Mucosa of rectum (tissue), 2 donors: ENCODE results near the gene RAMP3.
"Not testable (repeated sequence)": the region's sequence is repeated elsewhere in the genome, so short reads cannot be mapped to it uniquely, and the experiment has no call there.

ENCODE experiments used
- H3K27ac ChIP-seq, 2 donors: one replicate each; pipeline ENCODE4 v1.7.0; 2013; ENCODE audit warnings: inconsistent platforms in 2 of 2, low read depth in 2 of 2, low read length in 2 of 2
- H3K27me3 ChIP-seq, 2 donors: one replicate each; pipeline ENCODE4 v1.7.0; 2013; ENCODE audit warnings: low read length in 2 of 2; ENCODE audit not compliant: control insufficient read depth in 2 of 2, insufficient read depth in 2 of 2
- H3K36me3 ChIP-seq, 2 donors: one replicate each; pipeline ENCODE4 v1.7.0; 2013; ENCODE audit warnings: low read length in 2 of 2; ENCODE audit not compliant: control insufficient read depth in 2 of 2, insufficient read depth in 2 of 2
- H3K4me1 ChIP-seq, 2 donors: one replicate each; pipeline ENCODE4 v1.7.0; 2013; ENCODE audit warnings: low read length in 2 of 2, mild to moderate bottlenecking in 1 of 2; ENCODE audit not compliant: control insufficient read depth in 2 of 2, insufficient read depth in 2 of 2
- H3K4me3 ChIP-seq, 2 donors: one replicate each; pipeline ENCODE4 v1.7.0; 2013; ENCODE audit warnings: low read length in 2 of 2
- H3K9ac ChIP-seq, 2 donors: one replicate each; pipeline ENCODE4 v1.7.0; 2013; ENCODE audit warnings: low read length in 2 of 2, low read depth in 1 of 2, mild to moderate bottlenecking in 1 of 2
- H3K9me3 ChIP-seq, 2 donors: one replicate each; pipeline ENCODE4 v1.7.0; 2013; ENCODE audit warnings: low read length in 2 of 2; ENCODE audit not compliant: control insufficient read depth in 2 of 2
- donor health status: healthy.
- donor health status: Normal muscosa, but diverticular disease.

RAMP3 gene

GRCh38 chr7:45163692-45164052 lies 6.1 kb downstream of the RAMP3 start:
- Histone ChIP-seq H3K4me3 (no peak overlapping the region), H3K27ac (no peak overlapping the region)

GRCh38 chr7:45164271-45164670 lies 6.7 kb downstream of the RAMP3 start:
- H3K9ac ChIP-seq, H3K27me3 ChIP-seq, H3K36me3 ChIP-seq, H3K4me1 ChIP-seq, H3K4me3 ChIP-seq, H3K9me3 ChIP-seq, H3K27ac ChIP-seq: not testable (repeated sequence)

More at GRCh38 chr7:45163692-45164052, 6.1 kb downstream of the RAMP3 start:
- no peaks in the 10 kb centered on the region for H3K36me3 ChIP-seq
- H3K9ac ChIP-seq, result no peak overlapping the region
- no peaks in the 10 kb centered on the region for H3K4me1 ChIP-seq
- H3K9me3 ChIP-seq, result no peaks in the 10 kb centered on the region
- peaks cover 4 to 7% of the 10 kb centered on the region in 2 donors for H3K27me3 ChIP-seq

- Histone ChIP-seq H3K36me3 (no peaks in the 10 kb centered on the region), H3K4me3 (no peak overlapping the region), H3K27ac (no peak overlapping the region), H3K9me3 (no peaks in the 10 kb centered on the region), H3K4me1 (no peaks in the 10 kb centered on the region), H3K9ac (no peak overlapping the region), H3K27me3 (no peaks in the 10 kb centered on the region)
These were observed 8.3 kb downstream of the RAMP3 start for GRCh38 chr7:45165857-45166256.

- no peaks in the 10 kb centered on the region for H3K27me3 ChIP-seq
- H3K4me3 ChIP-seq, result no peak overlapping the region
- H3K9ac ChIP-seq, result no peak overlapping the region
- H3K9me3 ChIP-seq, result no peaks in the 10 kb centered on the region
- no peak overlapping the region for H3K27ac ChIP-seq
- no peaks in the 10 kb centered on the region for H3K36me3 ChIP-seq
- no peaks in the 10 kb centered on the region for H3K4me1 ChIP-seq
These were observed 14.4 kb downstream of the RAMP3 start for GRCh38 chr7:45171946-45172345.

GRCh38 chr7:45173596-45174327 lies 16.2 kb downstream of the RAMP3 start:
- no peak overlapping the region for H3K27ac ChIP-seq
- H3K27me3 ChIP-seq, result no peaks in the 10 kb centered on the region
- H3K4me1 ChIP-seq, result no peaks in the 10 kb centered on the region
- no peaks in the 10 kb centered on the region for H3K36me3 ChIP-seq
- no peak overlapping the region for H3K4me3 ChIP-seq
- H3K9me3 ChIP-seq, result no peaks in the 10 kb centered on the region
- H3K9ac ChIP-seq, result no peak overlapping the region

GRCh38 chr7:45174328-45174610 lies 16.7 kb downstream of the RAMP3 start:
- H3K27ac ChIP-seq, result no peak overlapping the region
- H3K9me3 ChIP-seq, result no peaks in the 10 kb centered on the region
- no peaks in the 10 kb centered on the region for H3K27me3 ChIP-seq
- no peaks in the 10 kb centered on the region for H3K4me1 ChIP-seq
- H3K36me3 ChIP-seq, result no peaks in the 10 kb centered on the region
- H3K9ac ChIP-seq, result no peak overlapping the region
- no peak overlapping the region for H3K4me3 ChIP-seq

- Histone ChIP-seq H3K9me3 (no peaks in the 10 kb centered on the region), H3K4me1 (no peaks in the 10 kb centered on the region), H3K36me3 (no peaks in the 10 kb centered on the region), H3K9ac (no peak overlapping the region), H3K27me3 (no peaks in the 10 kb centered on the region), H3K4me3 (no peak overlapping the region), H3K27ac (no peak overlapping the region)
These were observed 17.6 kb downstream of the RAMP3 start for GRCh38 chr7:45174966-45175765.

GRCh38 chr7:45176091-45176490 lies 18.5 kb downstream of the RAMP3 start:
- no peaks in the 10 kb centered on the region for H3K4me1 ChIP-seq
- no peaks in the 10 kb centered on the region for H3K27me3 ChIP-seq
- H3K36me3 ChIP-seq, result no peaks in the 10 kb centered on the region
- no peak overlapping the region for H3K9ac ChIP-seq
- no peak overlapping the region for H3K4me3 ChIP-seq
- H3K27ac ChIP-seq, result no peak overlapping the region
- H3K9me3 ChIP-seq, result no peaks in the 10 kb centered on the region

- Histone ChIP-seq H3K4me3 (no peak overlapping the region), H3K27ac (no peak overlapping the region), H3K36me3 (no peaks in the 10 kb centered on the region), H3K9me3 (no peaks in the 10 kb centered on the region), H3K27me3 (no peaks in the 10 kb centered on the region), H3K9ac (no peak overlapping the region), H3K4me1 (no peaks in the 10 kb centered on the region)
These were observed 19.5 kb downstream of the RAMP3 start for GRCh38 chr7:45176886-45177731.

- Histone ChIP-seq H3K27ac (no peak overlapping the region), H3K36me3 (no peaks in the 10 kb centered on the region), H3K27me3 (no peaks in the 10 kb centered on the region), H3K4me3 (no peak overlapping the region), H3K9me3 (no peaks in the 10 kb centered on the region), H3K4me1 (no peaks in the 10 kb centered on the region), H3K9ac (no peak overlapping the region)
These were observed 20.2 kb downstream of the RAMP3 start for GRCh38 chr7:45177801-45178200.
